ENCODE data around the gene SPATA18. TPM values are rescaled to one million over a fixed set of nuclear protein-coding genes. Genes with fewer than 3 reads are reported as not detected.
A peak's percentile ranks its signal among the peaks of the same experiment; 100 is the strongest.

The SPATA18 gene
- total RNA-seq: 1 to 10 TPM; 1.4 to 3.3 TPM
- 3.9 TPM for polyA plus RNA-seq (2013, experiment 1 of 2)
- 2.6 TPM for polyA plus RNA-seq (2013, experiment 2 of 2)
- long read RNA-seq, experiment 1, full-length matches to known transcripts: 1 of 1 reads
- long read RNA-seq, experiment 1, partial matches to known transcripts: 0 of 1 reads
- long read RNA-seq, experiment 1, other reads (novel, unspliced or antisense): 0 of 1 reads
- long read RNA-seq, experiment 2, full-length matches to known transcripts: 3 of 6 reads
- long read RNA-seq, experiment 2, partial matches to known transcripts: 0 of 6 reads
- long read RNA-seq, experiment 2, other reads (novel, unspliced or antisense): 3 of 6 reads
- long read RNA-seq, experiment 3, full-length matches to known transcripts: 5 of 8 reads
- long read RNA-seq, experiment 3, partial matches to known transcripts: 0 of 8 reads
- long read RNA-seq, experiment 3, other reads (novel, unspliced or antisense): 3 of 8 reads
- long read RNA-seq, experiment 4: 0 reads

- Histone ChIP-seq H3K27me3 (ENCODE audit: control insufficient read depth, insufficient read depth, low read length, poor library complexity, severe bottlenecking) (peaks cover 26% of the 10 kb centered on the region), H3K36me3 (ENCODE audit: control insufficient read depth, insufficient read depth, low read length) (no peaks in the 10 kb centered on the region), H3K9ac (ENCODE audit: extremely low read depth, low read length, poor library complexity, severe bottlenecking) (peak within 1 kb of the TSS; percentile 73), H3K9me3 (ENCODE audit: control insufficient read depth, low read length) (no peaks in the 10 kb centered on the region), H3K4me3 (ENCODE audit: low read length) (peak within 1 kb of the TSS; percentile 95), H3K4me1 (ENCODE audit: control insufficient read depth, insufficient read depth, low read length) (peaks cover 11% of the 10 kb centered on the region), H3K27ac (ENCODE audit: low read depth, low read length) (peak within 1 kb of the TSS; percentile 65)
- TF ChIP-seq CTCF (conservative IDR thresholded peaks at IDR 0.05): no peak
- 3 to 20% methylated on average over 2 to 44 of the region's 44 CpGs for WGBS, 2 experiments (ENCODE audit: insufficient coverage in 1 of 2, insufficient read length in 1 of 2)
- H3K36me3 Mint-ChIP-seq (ENCODE audit: low read depth): no peaks in the 10 kb centered on the region
- peaks cover 22% of the 10 kb centered on the region for H3K4me1 Mint-ChIP-seq
- DNase-seq: no peak
- peak within 1 kb of the TSS; percentile 80 for H3K27ac Mint-ChIP-seq
- H3K27me3 Mint-ChIP-seq (ENCODE audit: insufficient read depth): peaks cover 46% of the 10 kb centered on the region
- peaks cover 16% of the 10 kb centered on the region for H3K9me3 Mint-ChIP-seq
- H3K4me3 Mint-ChIP-seq: peak within 1 kb of the TSS; percentile 78
Observed at GRCh38 chr4:52051213-52051614, at the start of gene SPATA18. TSS of gene SPATA18 (plus strand) at chr4:52051304. CDS start at chr4:52051705, 401 bp downstream.

GRCh38 chr4:52001616-52002015 is 49.5 kb upstream of the SPATA18 start:
- Mint-ChIP-seq H3K9me3 (no peaks in the 10 kb centered on the region), H3K4me1 (peaks cover 3% of the 10 kb centered on the region), H3K4me3 (no peak overlapping the region), H3K36me3 (ENCODE audit: low read depth) (no peaks in the 10 kb centered on the region), H3K27me3 (ENCODE audit: insufficient read depth) (no peaks in the 10 kb centered on the region), H3K27ac (no peak overlapping the region)
- TF ChIP-seq CTCF (conservative IDR thresholded peaks at IDR 0.05): no peak
- H3K27ac ChIP-seq (ENCODE audit: low read depth, low read length): no peak overlapping the region
- no peak overlapping the region for H3K4me3 ChIP-seq (ENCODE audit: low read length)
- H3K36me3 ChIP-seq (ENCODE audit: control insufficient read depth, insufficient read depth, low read length): no peaks in the 10 kb centered on the region
- no peaks in the 10 kb centered on the region for H3K27me3 ChIP-seq (ENCODE audit: control insufficient read depth, insufficient read depth, low read length, poor library complexity, severe bottlenecking)
- WGBS, 2 experiments (ENCODE audit: insufficient coverage in 1 of 2, insufficient read length in 1 of 2): 91% methylated on average over 2 of the region's 2 CpGs; no CpG with 5 or more reads in 1 of the 2 experiments
- H3K9ac ChIP-seq (ENCODE audit: extremely low read depth, low read length, poor library complexity, severe bottlenecking): no peak overlapping the region
- no peaks in the 10 kb centered on the region for H3K4me1 ChIP-seq (ENCODE audit: control insufficient read depth, insufficient read depth, low read length)
- H3K9me3 ChIP-seq (ENCODE audit: control insufficient read depth, low read length): no peaks in the 10 kb centered on the region
- no peak for DNase-seq

- Mint-ChIP-seq H3K27me3 (ENCODE audit: insufficient read depth) (no peaks in the 10 kb centered on the region), H3K4me3 (no peak overlapping the region), H3K9me3 (no peaks in the 10 kb centered on the region), H3K36me3 (ENCODE audit: low read depth) (no peaks in the 10 kb centered on the region), H3K4me1 (no peaks in the 10 kb centered on the region), H3K27ac (no peak overlapping the region)
- no peaks in the 10 kb centered on the region for H3K4me1 ChIP-seq (ENCODE audit: control insufficient read depth, insufficient read depth, low read length)
- H3K36me3 ChIP-seq (ENCODE audit: control insufficient read depth, insufficient read depth, low read length): no peaks in the 10 kb centered on the region
- no peak overlapping the region for H3K27ac ChIP-seq (ENCODE audit: low read depth, low read length)
- DNase-seq: no peak
- no peak overlapping the region for H3K4me3 ChIP-seq (ENCODE audit: low read length)
- H3K9me3 ChIP-seq (ENCODE audit: control insufficient read depth, low read length): no peaks in the 10 kb centered on the region
- no peak for TF ChIP-seq CTCF (conservative IDR thresholded peaks at IDR 0.05)
- H3K9ac ChIP-seq (ENCODE audit: extremely low read depth, low read length, poor library complexity, severe bottlenecking): no peak overlapping the region
- H3K27me3 ChIP-seq (ENCODE audit: control insufficient read depth, insufficient read depth, low read length, poor library complexity, severe bottlenecking): no peaks in the 10 kb centered on the region
Observed at GRCh38 chr4:52004414-52004813, 46.7 kb upstream of the SPATA18 start.
